Activated naive CD4-positive, alpha-beta T cell treated with anti-CD3 and anti-CD28 coated beads, Interleukin-2, amount 50 U/mL, for 16 hours (primary cell): ENCODE measurements around the gene MAVS.
"Not testable (repeated sequence)": the region's sequence is repeated elsewhere in the genome, so short reads cannot be mapped to it uniquely, and the experiment has no call there.

Experiments used
- DNase-seq: peaks from one replicate; pipeline ENCODE4 v3.0.0-alpha.2; 2020

Gene MAVS

GRCh38 chr20:3889489-3890397, 43.1 kb downstream of the MAVS start:
- peak; percentile 29 for DNase-seq

GRCh38 chr20:3890398-3890751, 43.7 kb downstream of the MAVS start:
- DNase-seq = no peak

DNA sequence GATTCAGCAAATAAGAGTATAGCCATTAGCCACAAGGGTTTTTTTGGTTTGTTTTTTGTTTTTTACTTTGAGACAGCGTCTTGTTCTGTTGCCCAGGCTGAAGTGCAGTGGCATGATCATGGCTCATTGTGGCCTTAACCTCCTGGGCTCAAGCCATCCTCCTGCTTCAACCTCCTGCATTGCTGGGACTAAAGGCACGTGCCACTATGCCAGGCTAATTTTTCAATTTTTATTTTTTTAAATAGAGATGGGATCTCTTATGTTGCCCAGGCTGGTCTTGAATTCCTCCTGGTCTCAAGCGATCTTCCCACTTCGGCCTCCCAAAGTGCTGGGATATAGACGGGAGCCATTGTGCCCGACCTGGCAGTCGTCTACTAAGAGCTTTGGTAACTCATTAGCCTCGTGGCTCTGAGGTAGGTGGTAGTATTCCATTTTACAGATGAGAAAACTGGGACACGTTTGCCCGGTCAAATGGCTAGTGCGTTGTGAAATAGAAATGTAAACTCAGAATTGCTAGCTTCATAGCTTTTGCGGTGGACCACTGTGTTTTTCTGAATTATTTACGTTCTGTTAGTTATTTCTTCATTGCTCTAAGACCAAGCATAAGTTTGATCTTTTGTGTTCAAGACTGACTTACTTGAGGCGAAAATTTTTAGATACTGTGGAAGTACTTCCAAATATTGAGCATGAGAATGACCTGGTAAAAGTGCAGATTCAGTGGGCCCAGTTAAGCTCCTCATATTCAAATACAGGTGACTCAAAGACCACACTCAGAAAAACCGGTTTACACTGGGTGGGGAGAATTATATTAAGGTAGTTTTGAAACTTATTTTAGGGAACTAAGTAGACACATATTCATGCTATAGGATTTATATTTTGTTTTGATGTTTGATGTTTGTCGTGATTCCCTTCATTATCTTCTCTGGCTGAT, 44.6 kb downstream of the MAVS start:
- DNase-seq = no peak

DNA sequence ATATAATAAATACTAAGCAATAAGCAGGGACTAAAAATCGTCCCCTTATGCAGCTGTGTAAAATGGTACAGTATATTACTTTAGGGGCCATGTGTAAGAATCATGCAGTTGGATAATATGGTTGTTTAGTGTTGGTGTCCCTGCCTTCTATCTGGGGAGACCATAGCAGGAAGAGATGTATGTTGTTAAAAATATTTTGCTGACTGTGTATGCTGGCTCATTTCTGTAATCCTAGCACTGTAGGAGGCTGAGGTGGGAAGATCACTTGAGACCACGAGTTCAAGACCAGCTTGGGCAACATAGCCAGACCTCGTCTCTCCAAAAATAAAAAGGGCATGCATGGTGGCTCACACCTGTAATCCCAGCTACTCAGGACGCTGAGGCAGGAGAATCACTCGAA, 48.2 kb downstream of the MAVS start:
- no peak for DNase-seq

GRCh38 chr20:3896302-3896701, 49.7 kb downstream of the MAVS start:
- DNase-seq = no peak

- no peak for DNase-seq
Observed at GRCh38 chr20:3896853-3897583, 50.4 kb downstream of the MAVS start.

DNA sequence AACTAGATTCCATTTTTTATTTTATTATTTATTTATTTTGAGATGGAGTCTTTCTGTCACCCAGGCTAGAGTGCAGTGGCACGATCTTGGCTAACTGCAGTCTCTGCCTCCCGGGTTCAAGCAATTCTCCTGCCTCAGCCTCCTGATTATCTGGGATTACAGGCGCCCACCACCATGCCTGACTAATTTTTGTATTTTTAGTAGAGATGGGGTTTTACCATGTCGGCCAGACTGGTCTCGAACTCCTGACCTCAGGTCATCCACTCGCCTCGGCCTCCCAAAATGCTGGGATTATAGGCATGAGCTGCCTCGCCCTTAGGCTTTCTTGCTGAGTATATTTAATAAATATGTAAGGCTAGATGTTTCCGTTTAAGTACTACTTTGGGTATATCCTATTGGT, 51.5 kb downstream of the MAVS start:
- DNase-seq = not testable (repeated sequence)

DNA sequence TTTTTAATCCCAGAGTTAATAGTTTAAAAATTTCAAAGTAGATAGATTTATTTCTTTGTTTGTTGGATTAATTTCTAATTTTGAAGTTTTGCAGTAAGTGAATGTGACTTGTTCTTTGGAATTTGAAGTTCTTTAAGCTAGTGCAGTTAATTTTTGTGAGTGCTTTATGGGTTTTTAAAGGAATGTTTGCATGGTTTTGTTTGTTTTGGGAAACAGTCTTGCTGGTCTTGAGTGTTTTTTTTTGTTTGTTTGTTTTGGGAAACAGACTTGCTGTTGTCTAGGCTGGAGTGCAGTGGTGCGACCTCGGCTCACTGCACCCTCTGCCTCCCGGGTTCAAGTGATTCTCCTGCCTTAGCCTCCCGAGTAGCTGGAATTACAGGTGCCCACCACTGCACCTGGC, 52.0 kb downstream of the MAVS start:
- no peak for DNase-seq

DNA sequence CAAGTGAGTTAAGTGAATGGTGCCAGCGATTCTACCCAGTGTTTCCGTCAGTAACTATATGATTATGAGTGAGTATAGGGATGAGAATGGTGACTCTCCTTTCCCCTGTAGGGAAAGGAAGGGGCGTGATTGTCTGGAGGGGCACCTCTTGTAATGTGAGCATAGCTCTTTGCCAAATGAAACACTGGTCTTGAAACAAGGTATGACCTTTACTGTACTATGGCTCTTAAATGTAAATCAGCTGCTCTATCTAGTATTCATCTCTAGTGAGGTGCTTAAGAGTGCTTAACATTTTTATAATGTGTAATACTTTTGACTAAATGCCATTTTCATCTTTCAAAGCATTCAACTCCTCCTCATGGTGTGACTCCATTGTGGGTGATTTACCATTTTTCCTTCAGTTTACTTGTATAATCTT, 53.6 kb downstream of the MAVS start:
- DNase-seq = no peak

DNA sequence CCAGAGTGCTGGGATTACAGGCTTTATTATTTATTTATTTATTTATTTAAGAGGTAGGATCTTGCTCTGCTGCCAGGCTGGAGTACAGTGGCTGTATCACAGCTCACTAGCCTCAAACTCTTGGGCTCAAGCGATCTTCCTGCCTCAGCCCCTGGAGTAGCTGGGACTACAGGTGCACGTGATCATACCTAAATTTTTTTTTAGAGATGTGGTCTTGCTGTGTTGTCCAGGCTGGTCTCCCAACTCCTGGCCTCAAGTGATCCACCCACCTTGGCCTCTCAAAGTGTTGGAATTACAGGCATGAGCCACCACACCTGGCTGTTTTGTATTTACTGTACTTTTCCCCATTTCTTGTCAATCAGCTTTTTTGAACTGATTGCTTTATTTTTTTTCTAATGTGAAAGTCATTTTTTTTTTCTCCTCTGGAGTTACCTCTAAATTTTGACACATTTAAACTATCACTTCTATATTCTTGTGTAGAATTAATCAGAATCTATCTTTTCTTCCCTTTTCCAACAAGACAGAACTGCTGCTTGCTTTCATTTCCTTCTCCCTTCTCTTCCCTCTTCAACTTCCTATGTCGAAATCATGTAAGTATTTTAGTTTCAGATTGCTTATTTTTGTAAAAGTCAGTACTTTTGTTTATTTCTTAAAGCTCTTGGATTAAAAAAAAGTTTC, 54.5 kb downstream of the MAVS start:
- no peak for DNase-seq

DNA sequence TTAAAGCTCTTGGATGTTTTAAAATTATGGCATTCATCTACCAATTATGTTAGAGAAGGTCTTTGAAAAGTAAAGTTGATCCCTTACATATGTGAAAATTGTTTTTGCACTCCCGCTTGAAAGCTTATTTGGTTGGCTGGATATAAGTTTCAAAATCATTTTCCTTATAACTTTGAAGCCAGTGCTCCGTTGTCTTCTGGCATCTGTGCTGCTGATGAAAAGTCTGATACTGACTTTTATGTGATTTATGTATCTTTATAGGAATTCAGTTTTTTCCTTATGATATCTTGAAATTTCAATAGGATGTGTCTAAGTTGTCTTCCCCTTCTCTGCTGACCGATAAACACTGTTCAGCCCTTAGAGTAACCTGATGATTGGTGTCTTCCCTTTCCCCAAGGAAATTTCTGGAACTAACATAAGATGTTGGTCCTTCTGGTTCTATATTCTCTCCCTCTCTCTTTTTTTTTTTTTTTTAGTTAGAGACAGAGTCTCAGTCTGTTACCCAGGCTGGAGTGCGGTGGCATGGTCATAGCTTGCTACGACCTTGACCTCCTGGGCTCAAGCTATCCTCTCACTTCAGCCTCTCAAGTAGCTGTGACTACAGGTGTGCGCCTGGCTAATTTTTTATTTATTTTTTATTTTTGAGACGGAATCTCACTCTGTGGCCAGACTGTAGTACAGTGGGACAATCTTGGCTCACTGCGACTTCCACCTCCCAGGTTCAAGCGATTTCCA, 55.2 kb downstream of the MAVS start:
- no peak for DNase-seq

GRCh38 chr20:3902446-3902845, 55.8 kb downstream of the MAVS start:
- no peak for DNase-seq

DNA sequence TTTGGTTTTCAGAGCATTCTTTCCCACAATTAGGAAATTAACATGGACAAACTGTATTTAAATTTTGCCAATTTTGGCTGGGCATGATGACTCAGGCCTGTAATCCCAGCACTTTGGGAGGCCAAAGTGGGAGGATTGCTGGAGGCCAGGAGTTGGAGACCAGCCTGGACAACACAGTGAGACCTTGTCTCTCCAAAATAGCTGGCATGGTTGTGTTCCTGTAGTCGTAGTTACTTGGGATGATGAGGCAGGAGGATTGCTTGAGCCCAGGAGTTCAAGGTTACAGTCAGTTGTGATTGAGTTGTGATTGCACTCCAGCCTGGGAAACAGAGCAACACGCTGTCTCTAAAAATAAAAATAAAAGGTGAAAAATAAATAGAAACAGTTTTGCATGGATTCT, 57.6 kb downstream of the MAVS start:
- DNase-seq = no peak

DNA sequence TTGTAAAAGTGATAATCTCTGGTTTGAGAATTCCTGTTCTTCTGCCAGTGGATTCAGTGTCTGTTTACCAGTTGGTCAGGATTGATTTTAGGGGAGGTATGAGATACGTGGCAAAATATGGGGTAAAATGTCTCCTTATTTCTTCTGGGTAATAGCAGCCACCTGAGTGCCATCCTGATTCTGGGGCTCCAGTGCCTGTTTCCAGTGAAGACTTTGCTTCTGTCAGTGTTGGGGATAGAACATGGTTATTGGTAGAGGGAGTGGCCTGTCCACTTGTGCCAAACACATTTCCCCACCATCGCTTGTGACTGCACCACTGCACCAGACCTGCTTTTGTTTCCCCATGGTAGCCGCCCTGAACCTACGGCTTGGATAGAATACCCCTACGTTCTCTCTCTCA, 58.2 kb downstream of the MAVS start:
- no peak for DNase-seq

DNA sequence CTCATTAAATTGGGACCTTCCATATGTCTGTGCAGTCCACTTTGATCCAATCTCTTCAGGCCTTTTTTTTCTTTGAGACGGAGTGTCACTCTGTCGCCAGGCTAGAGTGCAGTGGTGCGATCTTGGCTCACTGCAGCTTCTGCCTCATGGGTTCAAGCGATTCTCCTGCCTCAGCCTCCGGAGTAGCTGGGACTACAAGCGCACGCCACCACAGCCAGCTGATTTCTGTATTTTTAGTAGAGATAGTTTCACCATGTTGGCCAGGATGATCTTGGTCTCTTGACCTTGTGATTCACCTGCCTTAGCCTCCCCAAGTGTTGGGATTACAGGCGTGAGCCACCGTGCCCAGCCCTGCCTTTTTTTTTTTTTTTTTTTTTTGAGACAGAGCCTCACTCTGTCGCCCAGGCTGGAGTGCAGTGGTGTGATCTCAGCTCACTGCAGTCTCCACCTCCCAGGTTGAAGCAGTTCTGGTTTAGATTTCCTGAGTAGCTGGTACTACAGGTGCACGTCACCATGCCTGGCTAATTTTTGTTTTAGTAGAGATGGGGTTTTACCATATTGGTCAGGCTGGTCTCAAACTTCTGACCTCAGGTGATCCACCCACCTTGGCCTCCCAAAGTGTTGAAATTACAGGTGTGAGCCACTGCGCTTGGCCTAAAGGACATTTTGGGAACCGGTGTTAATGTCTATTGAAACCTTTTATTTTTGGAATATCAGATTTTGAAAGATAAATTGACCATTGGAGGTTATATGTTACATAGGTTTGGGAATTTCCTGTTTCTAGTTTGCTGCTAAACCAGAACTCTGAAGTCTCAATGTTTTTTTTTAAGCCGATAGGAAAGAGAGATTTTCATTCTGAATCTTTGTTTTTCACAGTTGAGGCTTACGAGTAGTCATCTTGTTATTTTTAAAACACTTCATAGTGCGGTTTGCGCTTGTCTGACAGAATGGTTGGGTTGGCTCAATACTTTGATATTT, 60.4 kb downstream of the MAVS start:
- not testable (repeated sequence) for DNase-seq

GRCh38 chr20:3908667-3909066, 62.0 kb downstream of the MAVS start:
- no peak for DNase-seq

- no peak for DNase-seq
Observed at GRCh38 chr20:3909952-3910366, 63.3 kb downstream of the MAVS start.

DNA sequence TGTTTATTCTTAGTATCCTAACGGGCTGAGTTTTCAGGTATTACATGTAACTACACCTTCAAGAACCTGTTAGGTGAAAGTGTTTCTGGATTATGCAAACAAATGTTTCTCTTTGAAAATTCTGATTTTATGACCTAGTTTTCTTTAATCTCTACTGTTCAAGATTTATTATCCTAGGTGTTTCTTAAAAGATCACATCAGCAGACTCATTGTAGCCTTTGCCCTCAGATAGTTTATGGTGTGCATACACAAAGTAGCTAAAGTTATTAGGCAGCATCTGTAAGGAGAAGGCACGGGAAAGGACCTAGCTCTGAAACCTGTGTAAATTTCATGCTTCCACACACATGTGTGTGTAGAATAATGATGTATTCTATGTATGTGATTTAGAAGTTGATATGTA, 64.2 kb downstream of the MAVS start:
- DNase-seq = no peak

DNA sequence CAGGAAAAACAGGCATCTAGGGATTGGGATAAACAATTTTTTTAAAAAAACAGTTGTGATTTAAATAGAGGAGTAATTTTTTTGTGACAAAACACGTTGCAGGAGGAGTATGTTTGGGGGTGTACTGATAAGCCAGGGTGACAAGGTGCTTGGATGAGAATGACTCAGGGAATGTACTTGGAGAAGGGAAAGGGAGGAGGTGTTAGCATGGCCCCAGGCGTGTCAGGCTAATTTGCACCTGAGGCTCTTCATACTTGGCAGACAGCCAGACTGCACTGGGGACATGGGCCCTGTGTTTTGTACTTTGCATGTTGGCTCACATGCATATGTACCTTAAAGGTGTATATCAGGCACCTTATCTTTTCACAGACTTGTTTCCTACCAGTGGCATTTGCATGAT, 65.3 kb downstream of the MAVS start:
- no peak for DNase-seq

DNA sequence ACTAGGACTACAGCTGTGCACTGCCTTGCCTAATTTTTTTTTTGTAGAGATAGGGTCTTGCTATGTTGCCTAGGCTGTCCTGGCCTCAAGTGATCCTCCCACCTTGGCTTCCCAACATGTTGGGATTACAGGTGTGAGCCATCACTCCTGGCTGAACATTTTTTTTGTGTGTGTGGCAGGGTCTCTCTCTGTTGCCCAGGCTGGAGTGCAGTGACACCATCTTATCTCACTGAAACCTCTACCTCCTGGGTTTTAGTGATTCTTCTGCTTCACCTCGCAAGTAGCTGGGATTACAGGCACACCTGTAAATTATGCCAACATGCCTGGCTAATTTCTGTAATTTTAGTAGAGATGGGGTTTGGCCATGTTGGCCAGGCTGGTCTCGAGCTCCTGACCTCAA, 67.8 kb downstream of the MAVS start:
- DNase-seq = no peak

DNA sequence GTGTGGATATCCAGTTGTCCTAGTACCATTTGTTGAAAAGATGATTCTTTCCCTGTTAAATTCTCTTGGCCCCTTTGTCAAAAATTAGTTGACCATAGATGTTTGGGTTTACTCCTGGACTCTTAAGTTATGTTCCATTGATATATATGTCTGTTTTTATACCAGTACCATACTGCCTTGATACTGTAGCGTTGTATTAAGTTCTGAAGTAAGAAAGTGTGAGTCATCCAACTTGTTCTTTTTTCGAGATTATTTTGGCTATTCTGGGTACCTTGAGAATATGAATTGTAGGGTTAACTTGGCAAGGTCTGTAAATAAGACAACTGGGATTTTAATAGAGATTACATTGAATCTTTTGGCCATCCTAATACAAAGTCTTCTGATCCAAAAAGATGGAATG, 69.1 kb downstream of the MAVS start:
- DNase-seq = no peak
